GM19452 (cell line): ENCODE measurements around the gene MAP3K2.

Experiments
- ATAC-seq: cut with Tn5 transposase; IDR thresholded peaks from one replicate; pipeline ENCODE4 v1.9.1; 2021; ENCODE audit not compliant: unreplicated experiment

MAP3K2 gene

DNA sequence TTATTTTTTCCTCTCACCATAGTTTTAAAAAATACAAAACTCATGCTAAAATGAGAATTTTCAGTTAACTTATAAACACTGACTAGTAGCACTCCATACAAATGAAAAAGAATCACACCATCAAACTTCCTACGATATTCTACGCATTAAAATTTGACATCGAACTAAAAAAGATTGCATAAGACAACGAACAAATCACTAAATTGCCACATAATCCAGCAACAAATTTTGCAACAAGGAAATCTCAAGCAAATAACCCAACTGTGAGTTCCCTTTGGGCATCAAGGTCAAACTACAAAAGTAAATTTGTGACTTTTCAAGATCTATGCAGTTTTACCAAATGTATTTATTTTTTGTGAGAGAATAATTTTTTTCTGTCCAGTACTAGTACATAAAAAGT lies 1.5 kb downstream of the MAP3K2 start:
- no peak for ATAC-seq

DNA sequence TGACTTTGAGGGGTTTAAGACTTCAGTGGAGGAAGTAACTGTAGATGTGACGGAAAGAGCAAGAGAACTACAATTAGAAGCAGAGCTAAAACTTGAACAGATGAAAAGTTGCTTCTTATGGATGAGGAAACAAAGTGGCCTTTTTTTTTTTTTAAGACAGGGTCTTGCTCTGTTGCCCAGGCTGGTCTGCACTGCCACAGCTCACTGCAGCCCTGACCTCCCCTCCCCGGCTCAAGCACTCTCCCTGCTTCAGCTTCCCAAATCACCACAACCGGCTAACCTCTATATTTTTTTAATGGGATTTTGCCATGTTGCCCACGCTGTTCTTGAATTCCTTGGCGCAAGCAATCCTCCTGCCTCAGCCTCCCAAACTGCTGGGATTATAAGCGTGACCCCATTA lies 3.2 kb downstream of the MAP3K2 start:
- ATAC-seq, result no peak

DNA sequence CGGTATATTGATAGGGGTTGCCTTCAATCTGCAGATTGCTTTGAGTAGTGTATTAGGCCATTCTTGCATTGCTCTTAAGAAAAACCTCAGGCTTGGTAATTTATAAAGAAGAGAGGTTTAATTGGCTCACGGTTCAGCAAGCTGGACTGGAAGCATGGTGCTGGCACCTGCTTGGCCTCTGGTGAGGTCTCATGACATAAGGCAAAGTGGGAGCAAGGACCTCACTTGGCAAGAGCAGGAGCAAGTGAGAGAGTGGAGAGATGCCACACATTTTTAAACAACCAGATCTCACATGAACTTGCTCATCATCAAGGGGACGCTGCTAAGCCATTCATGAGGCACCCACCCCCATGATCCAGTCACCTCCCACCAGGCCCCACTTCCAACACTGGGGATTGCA lies 4.9 kb downstream of the MAP3K2 start:
- ATAC-seq, result no peak

DNA sequence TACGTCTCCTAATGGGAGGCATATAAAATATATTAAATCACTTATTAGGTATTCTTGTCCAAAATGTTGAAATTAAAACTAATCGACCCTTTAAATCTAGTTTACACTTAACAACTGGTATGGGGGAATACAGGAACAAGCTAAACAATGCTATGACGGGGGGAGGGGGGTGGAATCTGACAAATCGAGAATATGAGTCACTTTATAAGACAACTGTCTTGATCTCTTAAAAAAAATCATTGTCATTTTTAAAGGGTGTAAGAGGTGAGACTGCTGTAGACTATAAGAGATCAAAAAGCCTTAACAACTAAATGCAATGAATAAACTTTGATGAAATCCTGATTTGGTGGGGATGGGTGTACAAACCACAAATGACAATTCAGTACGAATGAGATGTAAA lies 6.0 kb downstream of the MAP3K2 start:
- no peak for ATAC-seq

DNA sequence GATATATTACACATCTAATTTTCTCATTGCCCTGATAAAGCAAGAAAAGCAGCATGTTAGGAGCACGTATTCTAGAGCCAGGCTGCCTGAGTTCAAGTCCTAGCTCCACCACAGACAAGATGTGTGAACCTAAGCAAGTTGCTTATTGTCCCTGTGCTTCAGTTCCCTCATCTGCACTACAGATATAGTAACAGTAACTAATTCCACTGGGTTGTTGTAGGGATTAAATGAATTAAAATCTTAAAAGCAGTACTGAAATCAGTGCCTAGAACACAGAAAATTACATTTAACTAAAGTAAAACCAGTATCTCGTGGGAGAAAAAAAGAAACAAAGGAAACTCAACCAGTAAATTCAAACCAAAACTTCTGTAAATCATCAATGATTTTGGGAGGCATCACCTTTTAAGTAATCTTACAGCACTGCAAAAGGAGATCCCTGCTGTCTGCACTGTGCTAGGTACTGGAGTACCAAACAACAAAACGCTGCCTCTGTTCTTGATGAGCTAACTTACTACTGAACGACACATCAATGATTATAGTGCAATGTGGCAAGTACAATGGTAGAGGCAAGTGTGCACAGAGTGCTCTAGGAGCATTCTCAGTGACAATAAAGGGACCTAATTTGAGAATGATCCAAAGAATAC lies 7.9 kb downstream of the MAP3K2 start:
- ATAC-seq, result no peak

DNA sequence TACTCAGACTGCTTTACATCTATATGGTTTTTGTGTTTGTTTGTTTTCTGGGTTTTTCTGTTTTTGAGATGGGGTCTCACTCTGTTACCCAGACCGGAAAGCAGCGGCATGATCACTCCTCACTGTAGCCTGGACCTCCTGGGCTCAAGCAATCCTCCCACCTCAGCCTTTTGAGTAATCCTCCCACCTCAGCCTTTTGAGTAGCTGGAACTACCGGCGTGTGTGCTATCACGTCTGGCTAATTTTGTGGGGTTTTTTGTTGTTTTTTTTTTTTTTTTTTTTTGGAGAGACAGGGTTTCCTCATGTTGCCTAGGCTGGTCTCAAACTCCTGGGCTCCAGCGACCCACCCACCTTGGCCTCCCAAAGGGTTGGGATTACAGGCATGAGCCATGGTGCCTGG lies 9.1 kb downstream of the MAP3K2 start:
- ATAC-seq, result no peak

DNA sequence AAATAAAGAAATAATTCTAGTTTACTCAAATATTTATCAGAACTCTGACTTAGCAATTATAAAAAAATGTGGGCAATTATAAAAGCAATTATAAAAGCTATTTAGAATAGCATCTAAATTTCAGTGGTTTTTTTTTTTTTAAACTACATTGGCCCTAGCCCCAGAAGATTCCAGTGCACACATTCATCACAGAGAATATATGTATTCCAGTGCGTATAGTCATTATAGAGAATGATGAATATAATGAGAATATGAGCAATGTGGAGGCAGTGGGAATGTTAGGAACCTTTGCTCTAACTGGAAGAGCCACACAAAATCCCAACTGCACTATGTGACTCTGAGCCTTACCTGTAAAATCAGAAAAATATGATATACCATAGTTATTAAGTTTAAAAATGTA lies 10.5 kb downstream of the MAP3K2 start:
- ATAC-seq, result no peak

DNA sequence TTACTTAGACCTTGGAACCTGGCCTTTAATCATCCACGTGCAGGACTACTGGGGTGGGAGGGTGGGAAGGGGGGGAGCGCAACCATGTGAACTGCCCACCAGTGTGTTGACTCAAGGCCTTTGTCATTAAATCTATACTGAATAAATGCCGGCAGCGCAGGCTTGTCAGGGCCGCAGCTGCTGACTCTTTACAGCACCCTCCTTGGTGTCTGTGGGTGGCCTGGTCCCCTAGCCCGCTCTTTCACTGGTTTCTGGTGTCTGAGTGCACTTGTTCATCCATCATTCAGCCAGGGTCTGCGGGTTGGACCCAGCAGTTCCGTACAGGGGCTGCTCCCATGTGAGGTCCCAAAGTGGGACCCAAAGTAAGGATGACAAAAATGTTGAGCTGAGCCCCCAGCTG lies 11.5 kb downstream of the MAP3K2 start:
- ATAC-seq, result no peak

DNA sequence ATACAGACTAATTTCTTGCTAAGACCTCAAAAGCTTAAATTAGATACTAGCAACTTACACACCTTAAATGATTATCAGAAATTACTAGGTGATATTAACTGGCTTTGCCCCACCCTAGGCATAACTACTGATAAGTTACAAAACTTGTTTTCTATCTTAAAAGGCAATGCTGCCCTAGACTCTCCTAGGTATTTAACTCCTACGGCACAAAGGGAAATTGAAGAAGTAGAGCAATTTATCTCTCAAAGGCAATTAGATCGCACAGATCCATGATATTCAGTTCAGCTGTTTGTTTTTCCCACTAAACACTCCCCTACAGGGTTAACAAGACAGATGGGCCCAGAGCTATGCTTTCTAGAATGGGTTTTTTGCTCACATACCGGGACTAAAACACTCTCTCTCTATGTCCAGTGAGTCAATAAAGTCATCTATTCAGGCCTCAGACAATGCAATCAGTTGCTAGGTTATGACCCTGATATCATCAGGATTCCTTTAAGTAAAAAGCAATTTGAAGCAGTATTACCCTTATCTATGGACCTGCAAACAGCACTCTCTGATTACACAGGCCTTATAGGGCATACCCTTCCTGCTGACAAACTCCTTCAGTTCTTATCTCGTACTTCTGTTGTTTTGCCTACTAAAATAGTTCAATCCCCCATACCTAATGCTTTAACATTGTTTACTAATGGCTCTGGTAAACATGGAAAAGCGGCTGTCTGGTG lies 14.3 kb downstream of the MAP3K2 start:
- ATAC-seq, result no peak

DNA sequence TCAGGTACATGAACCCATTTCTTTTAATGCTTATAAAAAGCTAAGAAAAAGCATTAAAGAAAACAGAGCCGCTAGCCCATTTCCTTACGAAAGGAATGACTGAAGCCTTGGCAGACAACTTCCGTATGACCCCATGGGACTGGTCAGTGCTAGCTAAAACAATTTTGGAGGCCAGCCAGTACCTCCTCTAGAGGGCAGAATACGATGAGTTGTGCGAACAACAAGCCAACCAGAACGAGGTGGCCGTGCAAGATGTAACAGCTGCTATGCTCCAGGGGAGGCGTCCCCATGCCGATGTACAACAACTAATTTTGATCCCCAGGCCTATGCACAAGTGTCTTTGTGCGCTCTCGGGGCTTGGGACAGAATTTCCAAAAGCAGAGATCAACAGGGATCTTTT lies 16.7 kb downstream of the MAP3K2 start:
- ATAC-seq, result no peak

DNA sequence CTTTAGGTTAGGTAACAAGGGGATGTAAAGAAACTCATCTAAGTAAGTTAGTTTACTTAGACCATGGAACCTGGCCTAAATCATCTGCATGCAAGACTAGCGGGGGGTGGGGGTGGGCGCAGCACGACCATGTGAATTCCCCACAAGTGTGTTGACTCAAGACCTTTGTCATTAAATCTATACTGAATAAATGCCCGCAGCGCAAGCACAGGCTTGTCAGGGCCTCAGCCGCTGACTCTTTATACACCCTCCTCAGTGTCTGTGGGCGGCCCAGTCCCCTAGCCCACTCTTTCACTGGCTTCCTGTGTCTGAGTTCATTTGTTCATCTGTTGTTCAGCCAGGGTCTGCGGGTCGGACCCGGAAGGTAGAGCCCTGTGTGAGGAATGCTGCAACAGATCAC lies 17.8 kb downstream of the MAP3K2 start:
- ATAC-seq, result no peak

DNA sequence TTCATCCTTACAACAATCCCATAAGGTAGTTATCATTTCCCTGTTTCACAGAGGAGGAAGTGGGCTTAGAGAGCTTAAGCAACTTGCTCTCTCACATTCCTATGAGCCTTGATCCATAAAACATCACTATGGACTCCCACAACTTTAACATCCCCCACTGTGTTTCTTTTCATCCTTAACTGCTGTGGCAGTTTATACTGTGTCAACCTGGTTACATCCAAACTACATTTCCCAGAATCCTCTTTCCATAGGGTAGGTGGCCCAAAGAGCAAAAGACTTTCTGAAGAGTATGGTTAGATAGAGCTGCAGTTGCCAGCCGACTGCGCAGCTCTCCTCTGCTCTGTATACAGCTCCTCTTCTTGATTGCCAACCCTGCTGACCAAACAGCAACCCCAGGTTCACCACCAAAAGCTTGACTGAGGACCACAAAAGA lies 22.5 kb downstream of the MAP3K2 start:
- ATAC-seq, result no peak

DNA sequence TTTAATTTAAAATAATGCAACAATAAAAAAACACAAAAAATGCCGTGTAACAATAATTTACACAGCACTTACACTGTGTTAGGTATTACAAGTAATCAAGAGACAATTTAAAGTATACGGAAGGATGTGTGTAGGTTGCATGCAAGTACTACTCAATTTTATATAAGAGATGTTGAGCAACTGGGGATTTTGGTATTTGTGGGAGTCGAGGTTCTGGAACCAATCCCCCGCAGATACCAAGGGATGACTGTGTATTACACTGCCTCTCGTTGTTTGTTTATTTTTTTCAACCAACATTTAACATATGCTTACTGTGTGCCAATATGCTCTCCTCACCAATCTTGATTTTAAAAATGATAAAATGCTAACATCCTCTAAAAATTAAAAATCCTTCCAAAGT lies 24.8 kb downstream of the MAP3K2 start:
- no peak for ATAC-seq

DNA sequence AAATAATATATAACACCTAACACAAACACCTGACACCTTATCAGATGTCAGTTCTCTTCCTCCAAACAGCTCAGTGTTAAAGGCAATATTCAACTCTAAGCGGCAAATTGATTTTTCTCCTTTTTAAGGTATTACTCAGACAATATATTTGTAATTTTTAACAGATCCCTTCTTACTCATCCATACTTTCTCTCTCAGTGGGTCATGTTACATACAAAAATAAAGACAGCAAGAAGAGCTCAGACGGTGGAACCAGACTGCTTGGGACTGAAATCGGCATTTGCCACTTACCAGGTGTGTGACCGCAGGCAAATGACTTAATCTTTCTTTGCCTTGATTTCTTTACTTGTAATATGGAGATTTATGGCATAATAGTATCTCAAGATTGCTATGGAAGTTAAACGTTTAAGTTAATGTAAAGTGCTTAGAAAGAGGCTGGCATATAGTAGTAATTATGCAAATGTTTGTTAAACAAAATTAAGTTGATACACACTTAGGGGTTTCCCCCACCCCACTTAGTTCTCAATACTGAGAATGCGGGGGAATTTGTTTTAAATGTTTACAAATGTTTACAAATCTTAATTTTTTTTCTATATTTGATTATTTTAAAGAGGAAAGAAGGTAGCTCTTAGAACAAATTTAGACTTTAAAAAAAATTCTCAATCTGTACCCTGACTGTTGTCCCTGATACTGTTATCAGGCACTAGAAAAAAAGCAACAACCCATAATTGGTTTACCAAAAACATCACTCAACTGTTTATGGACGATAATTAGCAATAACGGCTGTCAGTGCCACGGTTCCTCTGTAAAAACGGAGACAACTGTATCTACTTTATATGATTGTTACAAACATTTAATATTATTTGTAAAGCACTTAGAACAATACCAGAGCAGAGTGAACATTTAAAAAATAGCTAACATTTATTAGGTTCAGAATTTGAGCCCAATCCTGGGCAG lies 25.6 kb downstream of the MAP3K2 start:
- no peak for ATAC-seq

DNA sequence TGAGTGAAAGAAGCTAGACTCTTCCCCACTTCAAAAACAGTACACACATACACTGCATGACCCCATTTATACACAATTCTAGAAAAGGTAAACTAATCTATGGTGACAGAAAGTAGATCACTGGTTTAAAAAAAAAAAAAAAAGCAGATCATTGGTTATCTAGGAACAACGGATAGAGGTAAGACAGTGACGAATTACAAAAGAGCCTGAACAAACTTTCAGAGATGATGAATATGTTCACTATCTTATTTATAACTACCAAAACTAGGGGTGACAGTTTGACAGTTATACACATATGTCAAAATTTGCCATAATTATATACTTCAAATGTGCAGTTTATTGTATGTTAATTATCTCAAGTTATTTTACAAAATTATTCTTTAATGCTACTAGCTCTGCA lies 27.5 kb downstream of the MAP3K2 start:
- no peak for ATAC-seq

DNA sequence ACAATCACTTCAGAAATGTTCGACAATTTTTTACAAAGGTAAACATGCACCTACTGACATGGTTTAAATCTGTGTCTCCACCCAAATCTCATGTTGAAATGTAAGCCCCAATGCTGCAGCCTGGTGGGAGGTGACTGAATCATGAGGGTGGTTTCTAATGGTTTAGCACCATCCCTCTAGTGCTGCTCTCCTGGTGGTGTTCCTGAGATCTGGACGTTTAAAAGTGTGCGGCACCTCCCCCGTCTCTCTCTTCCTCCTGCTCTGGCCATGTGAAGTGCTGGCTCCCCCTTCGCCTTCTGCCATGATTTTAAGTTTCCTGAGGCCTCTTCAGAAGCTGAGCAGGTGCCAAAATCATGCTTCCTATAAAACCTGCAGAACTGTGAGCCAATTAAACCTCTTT lies 28.3 kb downstream of the MAP3K2 start:
- ATAC-seq, result no peak

DNA sequence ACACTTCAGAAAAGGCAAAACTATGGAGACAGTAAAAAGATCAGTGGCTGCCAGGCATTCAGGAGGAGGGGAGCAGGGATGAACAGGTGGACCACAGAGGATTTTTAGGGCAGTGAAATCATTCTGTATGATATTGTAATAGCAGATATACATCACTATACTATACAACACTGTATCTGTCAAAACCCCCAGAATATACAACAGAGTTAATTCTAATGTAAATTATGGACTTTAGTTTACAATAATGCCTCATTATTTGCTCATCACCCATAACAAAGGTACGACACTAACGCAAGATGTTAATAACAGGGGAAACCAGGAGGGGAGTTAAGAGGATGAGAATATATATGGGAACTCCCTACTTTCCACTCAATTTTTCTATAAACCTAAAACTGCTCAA lies 28.8 kb downstream of the MAP3K2 start:
- ATAC-seq, result no peak

DNA sequence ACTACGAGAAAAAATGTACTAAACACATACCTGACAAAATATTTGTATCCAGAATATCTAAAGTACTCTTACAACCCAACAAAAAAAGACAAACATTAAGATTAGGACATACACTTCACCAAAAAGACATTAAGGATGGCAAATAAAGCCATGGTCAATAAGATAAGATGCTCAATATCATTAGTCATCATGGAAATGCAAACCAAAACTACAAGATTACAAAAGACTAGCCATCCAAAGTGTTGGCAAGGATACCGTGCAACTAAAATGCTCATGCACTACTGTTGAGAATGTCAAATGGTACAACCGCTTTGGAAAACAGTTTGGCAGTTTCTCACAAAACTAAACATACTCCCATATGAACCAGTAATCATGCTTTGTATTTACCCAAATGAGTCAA lies 29.7 kb downstream of the MAP3K2 start:
- ATAC-seq, result no peak

DNA sequence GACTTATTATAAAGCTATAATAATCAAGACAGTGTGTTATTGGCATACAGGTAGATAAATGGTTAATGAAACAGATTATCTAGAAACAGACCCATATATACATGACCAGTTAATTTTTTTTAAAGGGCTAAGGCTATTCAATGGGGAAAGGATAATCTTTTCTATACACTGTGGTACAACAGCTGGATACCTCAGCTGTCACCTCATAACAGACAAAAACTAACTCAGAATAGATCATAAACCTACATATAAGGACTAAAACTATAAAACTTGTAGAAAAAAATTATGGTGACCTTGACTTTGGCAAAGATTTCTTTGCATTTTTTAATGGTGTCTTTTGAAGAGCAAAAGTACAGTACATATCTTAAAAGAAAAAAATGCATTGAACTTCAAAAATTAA lies 30.2 kb downstream of the MAP3K2 start:
- ATAC-seq, result no peak

DNA sequence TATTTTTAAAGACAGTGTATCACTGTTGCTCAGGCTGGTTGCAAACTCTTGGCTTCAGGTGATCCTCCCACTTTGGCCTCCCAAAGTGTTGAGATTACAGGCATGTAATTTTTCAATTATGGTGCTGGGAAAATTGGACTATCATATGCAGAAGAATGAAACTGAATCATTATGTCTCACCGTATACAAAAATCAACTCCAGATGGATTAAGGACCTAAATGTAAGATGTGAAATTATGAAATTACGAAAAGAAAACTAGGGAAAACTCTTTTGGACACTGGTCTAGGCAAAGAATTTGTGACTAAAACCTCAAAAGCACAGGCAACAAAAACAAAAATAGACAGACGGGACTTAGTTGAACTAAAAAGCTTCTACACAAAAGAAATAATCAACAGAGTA lies 31.2 kb downstream of the MAP3K2 start:
- no peak for ATAC-seq

DNA sequence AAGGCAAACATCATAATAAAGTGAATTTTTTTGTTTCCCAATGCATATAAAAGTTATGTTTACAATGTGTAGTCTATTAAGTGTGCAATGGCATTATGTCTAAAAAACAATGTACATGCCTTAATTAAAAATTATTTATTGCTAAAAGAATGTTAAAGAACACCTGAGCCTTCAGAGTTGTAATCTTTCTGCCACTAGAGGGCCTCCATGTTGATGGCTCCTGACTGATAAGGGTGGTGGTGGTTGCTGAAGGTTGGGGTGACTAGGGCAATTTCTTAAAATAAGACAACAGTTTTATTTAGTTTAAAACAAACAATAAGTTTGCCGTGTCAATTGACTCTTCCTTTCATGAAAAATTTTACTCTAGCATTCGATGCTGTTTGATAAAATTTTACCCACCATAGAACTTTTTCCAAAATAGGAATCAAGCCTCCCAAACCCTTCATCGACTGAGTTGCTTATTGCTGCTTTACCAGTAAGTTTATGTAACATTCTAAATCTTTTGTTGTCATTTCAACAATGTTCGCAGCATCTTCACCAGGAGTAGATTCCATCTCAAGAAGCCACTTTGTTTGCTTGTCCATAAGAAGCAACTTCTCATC lies 32.3 kb downstream of the MAP3K2 start:
- ATAC-seq, result no peak
